LNCAP (cell line): ENCODE data around the gene CDH11.

Experiments used
- TF ChIP-seq, protein P1 (sequence below): fragments of 450-650 bp; IDR thresholded peaks from 2 replicates; pipeline ENCODE4 v1.5.1; 2017; ENCODE audit warnings: mild to moderate bottlenecking

The CDH11 gene

DNA sequence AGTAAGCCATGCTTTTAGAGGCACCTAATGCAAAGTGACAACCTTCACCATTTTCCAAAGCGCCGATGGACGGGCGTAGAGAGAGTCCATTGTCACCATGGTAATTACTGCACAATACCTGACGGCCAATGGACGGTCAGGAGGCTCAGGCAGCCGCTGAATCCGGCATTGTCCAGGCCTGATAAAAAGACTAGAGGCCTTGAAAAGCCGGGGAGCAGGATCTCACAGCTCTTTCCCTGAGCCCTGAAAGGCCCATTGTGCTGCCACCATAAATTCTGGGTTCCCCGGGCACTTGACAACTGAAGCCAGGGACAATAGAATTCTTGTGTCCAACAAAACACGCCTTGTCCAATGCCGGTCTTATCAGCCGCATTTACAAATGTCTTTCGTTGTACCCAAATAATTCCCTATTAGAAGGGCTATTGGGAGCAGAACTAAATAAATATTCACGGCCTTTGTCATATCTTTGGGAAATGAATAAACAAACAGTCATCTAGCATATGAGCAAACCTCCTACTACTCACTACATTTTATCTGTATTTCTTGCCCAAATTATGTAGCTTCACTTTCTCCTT, 62.4 kb downstream of the CDH11 start:
- TF ChIP-seq, protein P1, sequence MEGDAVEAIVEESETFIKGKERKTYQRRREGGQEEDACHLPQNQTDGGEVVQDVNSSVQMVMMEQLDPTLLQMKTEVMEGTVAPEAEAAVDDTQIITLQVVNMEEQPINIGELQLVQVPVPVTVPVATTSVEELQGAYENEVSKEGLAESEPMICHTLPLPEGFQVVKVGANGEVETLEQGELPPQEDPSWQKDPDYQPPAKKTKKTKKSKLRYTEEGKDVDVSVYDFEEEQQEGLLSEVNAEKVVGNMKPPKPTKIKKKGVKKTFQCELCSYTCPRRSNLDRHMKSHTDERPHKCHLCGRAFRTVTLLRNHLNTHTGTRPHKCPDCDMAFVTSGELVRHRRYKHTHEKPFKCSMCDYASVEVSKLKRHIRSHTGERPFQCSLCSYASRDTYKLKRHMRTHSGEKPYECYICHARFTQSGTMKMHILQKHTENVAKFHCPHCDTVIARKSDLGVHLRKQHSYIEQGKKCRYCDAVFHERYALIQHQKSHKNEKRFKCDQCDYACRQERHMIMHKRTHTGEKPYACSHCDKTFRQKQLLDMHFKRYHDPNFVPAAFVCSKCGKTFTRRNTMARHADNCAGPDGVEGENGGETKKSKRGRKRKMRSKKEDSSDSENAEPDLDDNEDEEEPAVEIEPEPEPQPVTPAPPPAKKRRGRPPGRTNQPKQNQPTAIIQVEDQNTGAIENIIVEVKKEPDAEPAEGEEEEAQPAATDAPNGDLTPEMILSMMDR, result no peak

DNA sequence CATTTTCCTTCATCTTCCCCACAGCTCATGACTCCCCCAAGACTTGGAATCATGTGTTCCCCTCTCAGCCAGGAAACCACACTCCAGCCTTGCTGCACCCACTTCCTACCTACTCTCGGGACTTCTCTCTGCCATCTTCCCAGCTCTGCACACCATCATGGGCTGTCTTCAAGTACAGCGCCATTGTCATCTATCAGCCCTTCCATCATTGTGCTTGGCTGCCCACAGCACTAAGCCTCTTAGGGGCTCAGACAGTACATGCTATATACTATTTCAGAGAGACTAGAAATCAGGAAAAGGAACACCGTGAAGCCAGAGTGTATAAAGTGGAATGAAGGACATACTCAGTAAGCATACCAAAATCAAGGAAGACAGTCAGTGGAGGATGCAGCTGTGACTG, 64.7 kb downstream of the CDH11 start:
- TF ChIP-seq, protein P1, result no peak

DNA sequence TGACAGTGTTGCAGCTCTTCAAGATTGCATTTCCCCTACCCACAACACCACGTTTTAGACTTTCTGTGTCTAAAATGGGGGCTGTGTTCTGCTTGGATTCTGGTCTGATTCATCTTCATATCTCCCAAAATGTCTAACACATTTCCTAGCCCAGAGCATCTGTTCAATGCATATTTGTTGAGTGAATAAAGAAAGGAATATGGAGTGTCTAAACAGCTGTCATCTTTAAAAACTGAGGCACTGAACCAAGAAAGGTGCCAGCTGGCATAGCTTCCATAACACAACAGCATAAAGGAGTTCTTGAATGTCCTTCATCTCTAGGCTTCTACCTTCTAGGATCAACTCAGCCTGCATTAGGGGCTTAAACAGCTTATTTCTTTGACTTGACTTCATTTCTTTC, 67.4 kb downstream of the CDH11 start:
- TF ChIP-seq, protein P1, result no peak

DNA sequence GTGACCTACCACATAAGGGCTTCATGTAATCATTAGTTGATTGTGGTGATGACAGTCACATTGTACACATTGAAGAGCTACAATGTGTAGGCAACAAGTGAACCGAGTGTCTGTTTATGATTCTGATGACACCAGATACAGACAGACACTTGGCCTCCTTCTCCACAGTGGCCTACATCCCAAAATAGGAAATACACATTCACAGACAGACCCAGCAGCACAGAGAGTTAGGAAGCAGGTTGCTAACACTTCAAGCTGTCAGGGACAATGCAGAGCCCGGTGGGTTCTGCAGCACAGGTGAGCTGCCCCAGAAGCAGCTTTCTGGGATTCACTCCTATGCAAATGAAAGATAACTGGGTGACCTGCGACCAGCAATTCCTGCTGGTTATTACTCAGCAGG, 72.2 kb downstream of the CDH11 start:
- TF ChIP-seq, protein P1, result no peak

DNA sequence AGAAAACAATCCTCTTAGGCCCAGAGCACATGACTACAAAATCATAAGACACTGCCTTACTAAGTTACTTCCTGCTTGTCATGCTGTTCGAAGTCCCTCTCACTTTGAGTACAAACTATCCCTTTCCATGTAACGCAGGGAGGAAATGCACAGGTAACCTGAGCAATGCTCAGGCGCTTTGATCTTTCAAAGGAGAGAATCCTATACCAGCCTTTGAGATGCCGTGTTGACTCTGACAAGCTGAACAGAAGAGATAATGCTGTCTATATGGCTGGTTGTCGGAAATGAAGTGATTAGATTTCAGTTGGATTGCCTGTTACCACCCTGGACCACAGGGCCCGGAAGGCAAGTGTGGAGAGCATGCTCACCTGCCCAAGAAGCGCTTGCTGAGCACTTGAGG, 75.9 kb downstream of the CDH11 start:
- TF ChIP-seq, protein P1, result no peak

DNA sequence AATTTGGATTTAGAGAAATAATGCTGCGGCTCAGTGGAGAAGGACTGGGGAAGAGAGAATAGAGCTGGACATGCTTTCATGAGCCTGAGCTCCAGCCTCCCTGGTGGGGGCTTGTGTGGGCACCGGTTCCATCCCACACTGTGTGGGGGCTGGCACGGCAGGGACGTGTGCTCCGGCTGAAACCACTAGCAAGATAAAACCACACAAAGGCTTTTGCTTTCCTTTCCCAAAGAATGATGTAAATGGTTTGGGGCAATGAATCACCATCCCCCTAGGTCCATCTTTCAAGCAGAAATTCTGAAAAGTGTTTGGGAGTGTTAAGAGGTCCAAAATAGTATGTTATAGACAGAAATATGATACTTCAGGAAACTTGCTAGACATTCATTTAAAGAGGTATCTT, 77.0 kb downstream of the CDH11 start:
- TF ChIP-seq, protein P1, result no peak

DNA sequence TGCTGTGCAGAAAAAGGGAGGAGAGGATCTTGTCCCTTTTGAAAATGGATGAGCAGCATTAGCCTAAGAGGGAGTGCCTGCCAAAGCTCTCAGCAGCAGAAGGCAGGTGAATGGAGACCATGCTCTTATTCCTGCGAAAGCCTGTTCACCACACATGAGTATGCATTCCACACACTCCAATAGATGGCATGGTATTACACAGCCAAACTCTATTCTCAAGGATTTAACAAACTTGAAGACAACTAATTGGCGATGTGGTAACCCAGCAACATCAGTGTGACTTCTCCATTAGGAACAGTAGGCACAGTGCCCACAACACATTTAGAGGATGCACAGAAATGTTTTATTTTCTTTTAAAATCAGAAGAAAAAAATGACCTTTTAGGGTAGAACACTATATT, 77.8 kb downstream of the CDH11 start:
- TF ChIP-seq, protein P1, result no peak
